ENCODE data around the gene ZNHIT3. TPM values are rescaled to one million over a fixed set of nuclear protein-coding genes. Genes with fewer than 3 reads are reported as not detected.
A peak's percentile ranks its signal among the peaks of the same experiment; 100 is the strongest.

ZNHIT3 gene
- total and polyA plus RNA-seq, 4 donors = 8.1 to 24.2 (median 19.1) TPM

- 10% methylated on average over 15 of the region's 15 CpGs for WGBS
- DNase-seq (ENCODE audit: low spot score) = no peak
Observed at GRCh38 chr17:36535669-36536081, 49.2 kb downstream of the ZNHIT3 start.

GRCh38 chr17:36540696-36541095 lies 54.2 kb downstream of the ZNHIT3 start:
- Histone ChIP-seq H3K4me3 (ENCODE audit: low read depth in 1 of 3, low read length in 3 of 3) (no peak overlapping the region), H3K9ac (ENCODE audit: low read depth in 1 of 2, low read length in 2 of 2) (no peak overlapping the region), H3K4me1 (ENCODE audit: control insufficient read depth in 4 of 4, insufficient read depth in 4 of 4, low read length in 3 of 4) (peaks cover 0 to 15% (median 9%) of the 10 kb centered on the region in 4 donors), H3K9me3 (ENCODE audit: control insufficient read depth in 4 of 4, low read length in 3 of 4) (no peaks in the 10 kb centered on the region), H3K27ac (ENCODE audit: low read depth in 1 of 2, low read length in 2 of 2) (no peak overlapping the region), H3K36me3 (ENCODE audit: control insufficient read depth in 4 of 4, insufficient read depth in 3 of 4, low read depth in 1 of 4, low read length in 3 of 4) (peaks cover 2 to 5% (median 3%) of the 10 kb centered on the region in 4 donors), H3K27me3 (ENCODE audit: control insufficient read depth in 4 of 4, insufficient read depth in 4 of 4, low read length in 3 of 4) (no peaks in the 10 kb centered on the region)
- TF ChIP-seq ATF3 (IDR thresholded peaks at IDR 0.05) = no peak
- TF ChIP-seq RXRA (IDR thresholded peaks at IDR 0.05) = no peak
- no peak for TF ChIP-seq TAF1 (conservative IDR thresholded peaks at IDR 0.05)
- no peak for TF ChIP-seq HNF4G (IDR thresholded peaks at IDR 0.05)
- no peak for TF ChIP-seq GABPA (IDR thresholded peaks at IDR 0.05 in 1 of 2, conservative IDR thresholded peaks at IDR 0.05 in 1 of 2)
- TF ChIP-seq YY1 (IDR thresholded peaks at IDR 0.05) = no peak
- TF ChIP-seq NR2F2 (IDR thresholded peaks at IDR 0.05) = no peak
- TF ChIP-seq JUND (IDR thresholded peaks at IDR 0.05) = no peak
- no peak for TF ChIP-seq MAX (IDR thresholded peaks at IDR 0.05)
- TF ChIP-seq HNF4A (conservative IDR thresholded peaks at IDR 0.05) = no peak
- TF ChIP-seq ZBTB33 (IDR thresholded peaks at IDR 0.05) = no peak
- no peak for TF ChIP-seq SP1 (IDR thresholded peaks at IDR 0.05)
- TF ChIP-seq, protein P1, sequence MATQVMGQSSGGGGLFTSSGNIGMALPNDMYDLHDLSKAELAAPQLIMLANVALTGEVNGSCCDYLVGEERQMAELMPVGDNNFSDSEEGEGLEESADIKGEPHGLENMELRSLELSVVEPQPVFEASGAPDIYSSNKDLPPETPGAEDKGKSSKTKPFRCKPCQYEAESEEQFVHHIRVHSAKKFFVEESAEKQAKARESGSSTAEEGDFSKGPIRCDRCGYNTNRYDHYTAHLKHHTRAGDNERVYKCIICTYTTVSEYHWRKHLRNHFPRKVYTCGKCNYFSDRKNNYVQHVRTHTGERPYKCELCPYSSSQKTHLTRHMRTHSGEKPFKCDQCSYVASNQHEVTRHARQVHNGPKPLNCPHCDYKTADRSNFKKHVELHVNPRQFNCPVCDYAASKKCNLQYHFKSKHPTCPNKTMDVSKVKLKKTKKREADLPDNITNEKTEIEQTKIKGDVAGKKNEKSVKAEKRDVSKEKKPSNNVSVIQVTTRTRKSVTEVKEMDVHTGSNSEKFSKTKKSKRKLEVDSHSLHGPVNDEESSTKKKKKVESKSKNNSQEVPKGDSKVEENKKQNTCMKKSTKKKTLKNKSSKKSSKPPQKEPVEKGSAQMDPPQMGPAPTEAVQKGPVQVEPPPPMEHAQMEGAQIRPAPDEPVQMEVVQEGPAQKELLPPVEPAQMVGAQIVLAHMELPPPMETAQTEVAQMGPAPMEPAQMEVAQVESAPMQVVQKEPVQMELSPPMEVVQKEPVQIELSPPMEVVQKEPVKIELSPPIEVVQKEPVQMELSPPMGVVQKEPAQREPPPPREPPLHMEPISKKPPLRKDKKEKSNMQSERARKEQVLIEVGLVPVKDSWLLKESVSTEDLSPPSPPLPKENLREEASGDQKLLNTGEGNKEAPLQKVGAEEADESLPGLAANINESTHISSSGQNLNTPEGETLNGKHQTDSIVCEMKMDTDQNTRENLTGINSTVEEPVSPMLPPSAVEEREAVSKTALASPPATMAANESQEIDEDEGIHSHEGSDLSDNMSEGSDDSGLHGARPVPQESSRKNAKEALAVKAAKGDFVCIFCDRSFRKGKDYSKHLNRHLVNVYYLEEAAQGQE (IDR thresholded peaks at IDR 0.05) = no peak
- 96% methylated on average over 3 of the region's 3 CpGs for WGBS
- no peak for DNase-seq (ENCODE audit: low spot score)

More at GRCh38 chr17:36535669-36536081, 49.2 kb downstream of the ZNHIT3 start:
- Histone ChIP-seq H3K27ac (ENCODE audit: low read depth in 1 of 2, low read length in 2 of 2) (peak overlapping the region; percentile 93 to 99), H3K36me3 (ENCODE audit: control insufficient read depth in 4 of 4, insufficient read depth in 3 of 4, low read depth in 1 of 4, low read length in 3 of 4) (peaks cover 7 to 22% (median 14%) of the 10 kb centered on the region in 4 donors), H3K4me1 (ENCODE audit: control insufficient read depth in 4 of 4, insufficient read depth in 4 of 4, low read length in 3 of 4) (peaks cover 0 to 15% (median 8%) of the 10 kb centered on the region in 4 donors), H3K27me3 (ENCODE audit: control insufficient read depth in 4 of 4, insufficient read depth in 4 of 4, low read length in 3 of 4) (no peaks in the 10 kb centered on the region), H3K9me3 (ENCODE audit: control insufficient read depth in 4 of 4, low read length in 3 of 4) (no peaks in the 10 kb centered on the region), H3K4me3 (ENCODE audit: low read depth in 1 of 3, low read length in 3 of 3) (peak overlapping the region; percentile 83 to 92 (median 85)), H3K9ac (ENCODE audit: low read depth in 1 of 2, low read length in 2 of 2) (peak overlapping the region in 1 of 2 donors; percentile 8)
- TF ChIP-seq ATF3 (IDR thresholded peaks at IDR 0.05) = no peak
- peak; percentile 56 for TF ChIP-seq TAF1 (conservative IDR thresholded peaks at IDR 0.05)
- no peak for TF ChIP-seq HNF4A (conservative IDR thresholded peaks at IDR 0.05)
- TF ChIP-seq CTCF (IDR thresholded peaks at IDR 0.05; ENCODE audit: low read depth, low read length, missing input control) = peak; percentile 8
